Stimulated activated CD8-positive, alpha-beta memory T cell treated with anti-CD3 and anti-CD28 coated beads, Interleukin-7, amount 100 ng/mL, for 48 hours (primary cell): Measurements from ENCODE around the gene TTYH1.
"Not testable (repeated sequence)": the region's sequence is repeated elsewhere in the genome, so short reads cannot be mapped to it uniquely, and the experiment has no call there.

Source experiments
- DNase-seq, 2 donors: peaks; one replicate each; pipeline ENCODE4 v3.0.0-alpha.2; 2020; ENCODE audit warnings: low read depth in 1 of 2; ENCODE audit errors: extremely low read depth in 1 of 2

Gene TTYH1

DNA sequence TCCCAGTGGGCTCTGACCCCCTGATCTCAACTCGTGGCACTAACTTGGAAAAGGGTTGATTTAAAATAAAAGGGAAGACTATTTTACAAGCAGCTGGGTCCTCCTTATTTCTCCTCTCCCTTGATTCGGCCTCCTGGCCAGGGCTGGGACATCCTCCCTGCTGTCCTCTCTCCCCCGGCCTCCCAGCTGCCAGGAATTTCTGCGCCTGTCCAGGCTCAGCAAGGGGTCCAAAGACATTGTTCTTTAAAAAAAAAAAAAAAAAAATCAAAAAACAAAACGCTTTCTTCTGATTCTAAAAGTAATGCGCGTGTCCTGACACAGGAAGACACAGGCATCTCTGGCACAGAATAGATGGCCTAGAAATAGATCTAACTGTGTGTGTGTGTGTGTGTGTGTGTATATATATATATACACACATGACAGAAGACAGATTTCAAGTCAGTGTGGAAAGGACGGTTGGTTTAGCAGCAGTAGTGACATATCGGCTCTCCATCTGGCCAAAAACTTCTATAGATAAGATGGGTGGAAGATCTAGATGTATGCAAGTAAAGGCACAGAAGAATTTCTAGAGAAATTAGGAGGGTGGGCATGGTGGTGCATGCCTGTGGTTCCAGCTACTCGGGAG, 21.5 kb downstream of the TTYH1 start:
- no peak for DNase-seq

DNA sequence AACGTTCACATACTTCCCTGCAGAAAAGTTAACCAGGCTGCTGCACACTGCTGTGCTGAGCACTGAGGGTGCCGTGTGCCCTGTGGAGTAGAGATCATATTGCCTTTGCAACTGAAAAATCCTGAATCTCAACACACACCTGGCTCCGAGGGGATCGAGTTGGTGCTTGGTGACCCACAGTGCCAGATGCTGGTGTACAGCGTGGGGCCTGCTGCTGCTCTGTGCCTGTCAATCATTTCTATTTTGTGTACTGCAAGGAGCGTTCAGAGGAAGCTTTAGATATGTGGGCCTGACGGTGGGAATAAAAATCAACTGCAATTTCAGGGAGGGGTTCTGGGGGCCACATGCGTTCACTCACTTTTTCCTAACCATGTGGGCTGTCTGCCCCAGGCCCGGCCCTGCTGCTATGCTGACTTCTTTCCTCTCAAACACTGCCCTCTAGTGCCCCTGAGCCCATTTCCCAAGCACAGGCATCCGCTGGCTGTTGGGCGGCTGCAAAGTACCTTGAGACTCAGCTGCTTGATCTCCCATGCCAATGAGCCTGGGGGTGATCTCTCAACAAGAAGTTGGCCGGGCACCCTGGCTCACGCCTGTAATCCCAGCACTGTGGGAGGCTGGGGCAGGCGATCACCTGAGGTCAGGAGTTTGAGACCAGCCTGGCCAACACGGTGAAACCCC, 24.0 kb downstream of the TTYH1 start:
- DNase-seq = no peak

DNA sequence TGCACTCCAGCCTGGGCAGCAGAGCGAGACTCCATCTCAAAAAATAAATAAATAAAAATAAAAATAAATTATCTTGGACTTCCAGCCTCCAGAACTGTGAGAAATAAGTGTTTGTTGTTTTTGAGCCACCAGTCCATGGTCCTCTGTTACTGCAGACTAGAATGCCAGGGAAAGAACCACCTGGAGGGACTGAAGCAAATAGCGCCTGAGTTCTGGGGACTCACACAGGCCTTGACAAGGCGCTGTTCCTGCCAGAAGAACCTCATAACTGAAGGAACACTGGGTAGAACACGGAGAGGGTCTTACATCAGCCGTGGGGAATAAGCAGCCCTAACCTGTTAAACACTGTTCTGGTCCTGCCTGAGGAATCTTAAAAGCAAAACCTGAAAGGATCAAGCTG, 25.4 kb downstream of the TTYH1 start:
- DNase-seq = no peak

DNA sequence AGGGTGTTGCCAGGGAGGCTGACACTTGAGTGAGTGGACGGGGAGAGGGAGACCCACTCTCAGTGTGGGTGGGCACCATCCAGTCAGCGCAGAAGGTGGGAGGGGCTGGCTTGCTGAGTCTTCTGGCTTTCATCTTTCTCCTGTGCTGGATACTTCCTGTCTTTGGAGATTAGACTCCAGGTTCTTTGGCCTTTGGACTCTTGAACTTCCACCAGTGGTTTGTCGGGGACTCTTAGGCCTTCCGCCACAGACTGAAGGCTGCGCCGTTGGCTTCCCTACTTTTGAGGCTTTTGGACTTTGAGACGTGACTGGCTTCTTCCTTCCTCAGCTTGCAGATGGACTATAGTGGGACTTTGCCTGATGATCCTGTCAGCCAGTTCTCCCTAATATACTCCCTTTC, 29.5 kb downstream of the TTYH1 start:
- DNase-seq = no peak

DNA sequence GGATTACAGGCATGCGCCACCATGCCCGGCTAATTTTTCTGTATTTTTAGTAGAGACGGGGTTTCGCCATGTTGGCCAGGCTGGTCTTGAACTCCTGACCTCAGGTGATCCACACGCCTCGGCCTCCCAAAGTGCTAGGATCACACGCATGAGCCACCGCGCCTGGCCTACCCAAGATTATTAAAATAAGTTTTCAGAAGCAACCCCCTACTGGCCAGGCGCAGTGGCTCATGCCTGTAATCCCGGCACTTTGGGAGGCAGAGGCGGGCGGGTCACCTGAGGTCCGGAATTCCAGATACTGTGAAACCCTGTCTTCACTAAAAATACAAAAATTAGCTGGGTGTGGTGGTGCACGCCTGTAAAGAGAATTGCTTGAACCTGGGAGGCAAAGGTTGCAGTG, 31.1 kb downstream of the TTYH1 start:
- not testable (repeated sequence) for DNase-seq

DNA sequence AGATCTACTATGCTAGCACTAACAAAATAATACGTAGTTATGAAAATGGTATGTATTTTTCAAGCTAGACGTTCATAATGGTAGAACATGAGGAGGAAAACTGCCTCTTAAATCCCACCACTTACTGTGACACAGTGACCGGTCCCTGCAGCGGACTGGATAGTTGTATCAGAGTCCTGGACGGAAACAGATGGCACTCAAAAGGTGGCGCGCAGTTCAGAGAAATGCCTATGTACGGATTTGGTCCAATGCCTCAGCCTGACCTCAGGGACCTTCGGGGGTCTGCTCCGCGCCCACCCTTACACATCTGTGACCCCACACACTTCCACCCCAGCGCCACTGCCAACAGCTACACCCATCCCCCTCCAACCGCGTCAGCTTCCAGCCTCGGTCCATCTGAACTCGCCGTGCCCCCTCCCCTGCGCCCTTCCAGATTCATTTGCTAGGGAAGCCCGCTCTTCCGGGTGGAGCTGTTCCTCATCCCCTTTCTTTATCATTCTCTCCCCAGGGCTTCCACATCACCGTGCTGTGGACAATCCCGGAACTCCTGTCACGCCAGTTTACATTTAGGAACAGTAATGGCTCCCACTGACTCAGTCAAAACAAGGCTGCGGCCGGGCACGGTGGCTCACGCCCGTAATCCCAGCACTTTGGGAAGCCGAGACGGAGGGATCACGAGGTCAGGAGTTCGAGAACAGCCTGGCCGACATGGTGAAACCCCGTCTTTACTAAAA, 32.9 kb downstream of the TTYH1 start:
- DNase-seq = no peak

DNA sequence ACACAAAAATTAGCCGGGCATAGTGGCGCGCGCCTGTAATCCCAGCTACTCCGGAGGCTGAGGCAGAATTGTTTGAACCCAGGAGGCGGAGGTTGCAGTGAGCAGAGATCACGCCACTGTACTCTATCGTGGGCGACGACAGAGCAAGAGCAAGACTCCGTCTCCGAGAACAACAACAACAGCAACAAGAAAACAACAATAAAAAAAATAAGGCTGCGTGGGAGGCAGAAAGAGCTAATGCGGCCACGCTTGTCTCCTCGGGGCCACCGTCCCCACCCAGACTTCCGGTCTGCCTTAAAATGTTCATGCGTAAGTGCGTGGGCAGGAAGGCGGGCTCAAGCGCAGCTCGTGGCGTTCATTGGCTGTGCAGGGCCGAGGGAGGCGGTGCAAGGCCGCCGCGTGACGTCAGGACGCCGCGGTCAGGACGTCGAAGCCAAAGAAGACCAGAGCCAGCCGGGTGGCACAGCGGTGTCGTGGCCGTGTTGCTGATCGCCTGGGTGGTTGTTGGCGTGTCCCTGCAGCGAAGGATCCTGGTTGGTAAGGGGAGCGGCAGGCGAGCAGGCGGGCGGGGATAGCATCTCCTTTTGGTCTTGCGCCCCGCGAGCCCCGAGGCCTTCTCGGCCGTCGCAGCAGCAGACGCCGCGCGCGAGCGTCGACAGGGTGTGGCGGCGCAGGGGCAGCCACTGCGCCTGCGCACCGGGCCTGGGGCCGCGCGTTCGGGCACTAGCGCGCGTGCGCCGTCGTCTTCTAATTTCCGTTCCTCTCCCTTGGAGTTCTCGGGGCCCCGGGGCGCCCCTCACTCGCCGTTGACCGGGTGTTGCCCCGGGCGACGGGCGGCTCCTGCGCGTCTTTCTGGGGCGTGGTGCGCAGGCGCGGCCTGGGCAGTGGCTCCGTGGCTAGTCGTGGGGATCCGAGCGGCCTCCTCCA, 33.8 kb downstream of the TTYH1 start, which contains the start of gene LENG8:
LENG8 (plus strand) TSS at position 426 of the 927 bp plus-strand sequence. CDS start 2,146 bp downstream, outside the sequence.
- peak; percentile 95 for DNase-seq

DNA sequence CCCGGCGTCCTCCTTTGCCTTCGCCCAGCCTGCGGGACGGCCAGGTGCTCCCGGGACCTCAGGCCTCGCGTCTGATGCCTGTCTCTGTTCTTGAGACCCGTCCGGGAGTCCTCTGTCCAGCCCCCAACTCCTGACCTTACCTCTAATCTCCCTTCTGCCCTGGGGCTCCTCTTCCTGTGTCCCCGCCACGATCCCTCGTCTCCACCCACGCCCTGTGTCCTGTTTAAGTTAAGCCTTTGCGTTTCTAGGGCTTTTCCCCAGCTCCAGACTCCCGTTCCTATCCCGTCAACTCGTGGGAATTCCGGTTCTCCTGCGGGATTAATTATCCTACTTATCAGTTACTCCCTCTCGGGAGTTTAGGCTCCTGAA, 34.4 kb downstream of the TTYH1 start:
- no peak for DNase-seq

DNA sequence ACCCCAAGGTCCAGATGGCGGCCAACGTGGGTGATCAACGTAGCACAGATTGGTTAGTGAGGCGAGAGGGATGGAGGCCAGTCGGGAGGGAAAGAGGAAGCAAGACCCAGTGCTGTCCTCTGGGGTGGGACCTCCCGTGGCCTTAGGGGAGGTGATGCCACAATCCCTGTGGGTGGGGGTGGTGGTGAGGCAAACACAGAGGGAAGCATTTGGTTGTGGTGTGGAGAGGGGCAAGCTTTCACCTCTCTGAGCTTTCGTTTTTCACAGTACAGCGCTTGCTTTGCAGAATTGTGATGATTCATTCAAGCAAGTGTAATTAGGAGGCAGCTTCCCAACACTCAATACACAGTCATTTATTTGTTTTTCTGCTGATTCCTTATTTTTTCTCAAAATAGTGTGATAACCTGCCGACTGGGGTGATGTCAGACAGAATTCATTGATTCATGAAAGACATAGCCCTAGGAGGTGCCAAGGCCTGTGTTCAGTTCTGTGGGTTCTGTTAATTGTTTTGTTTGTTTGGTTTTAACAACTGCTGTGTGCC, 36.1 kb downstream of the TTYH1 start:
- no peak for DNase-seq

DNA sequence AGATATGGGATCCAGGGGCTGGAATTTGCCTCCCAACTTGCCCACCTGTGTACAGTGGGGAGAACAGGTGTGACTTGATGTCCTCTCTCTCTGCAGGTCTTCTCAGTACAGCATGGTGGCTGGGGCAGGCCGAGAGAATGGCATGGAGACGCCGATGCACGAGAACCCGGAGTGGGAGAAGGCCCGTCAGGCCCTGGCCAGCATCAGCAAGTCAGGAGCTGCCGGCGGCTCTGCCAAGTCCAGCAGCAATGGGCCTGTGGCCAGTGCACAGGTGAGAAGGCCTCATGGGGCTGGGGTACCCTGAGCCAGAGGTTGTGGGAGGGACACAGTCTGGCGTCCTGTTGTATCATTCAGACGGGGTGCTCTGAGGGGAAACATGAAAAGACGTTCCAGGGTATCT, 36.7 kb downstream of the TTYH1 start:
- DNase-seq = no peak

DNA sequence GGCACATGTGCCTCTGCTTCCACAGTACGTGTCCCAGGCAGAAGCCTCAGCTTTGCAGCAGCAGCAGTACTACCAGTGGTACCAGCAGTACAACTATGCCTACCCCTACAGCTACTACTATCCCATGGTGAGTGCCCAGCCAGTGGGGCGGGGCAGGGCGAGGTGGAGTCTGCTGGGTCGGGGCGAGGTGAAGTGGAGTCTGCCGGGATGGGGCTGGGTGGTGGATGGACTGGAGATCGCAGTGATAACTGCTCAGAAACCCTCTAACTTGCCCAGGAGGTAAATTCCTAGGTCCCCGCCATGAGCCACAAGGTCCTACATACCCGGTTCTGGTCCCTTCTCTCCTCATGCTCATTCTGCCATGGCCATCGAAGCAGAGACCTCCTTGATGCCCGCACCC, 37.4 kb downstream of the TTYH1 start:
- DNase-seq = no peak

DNA sequence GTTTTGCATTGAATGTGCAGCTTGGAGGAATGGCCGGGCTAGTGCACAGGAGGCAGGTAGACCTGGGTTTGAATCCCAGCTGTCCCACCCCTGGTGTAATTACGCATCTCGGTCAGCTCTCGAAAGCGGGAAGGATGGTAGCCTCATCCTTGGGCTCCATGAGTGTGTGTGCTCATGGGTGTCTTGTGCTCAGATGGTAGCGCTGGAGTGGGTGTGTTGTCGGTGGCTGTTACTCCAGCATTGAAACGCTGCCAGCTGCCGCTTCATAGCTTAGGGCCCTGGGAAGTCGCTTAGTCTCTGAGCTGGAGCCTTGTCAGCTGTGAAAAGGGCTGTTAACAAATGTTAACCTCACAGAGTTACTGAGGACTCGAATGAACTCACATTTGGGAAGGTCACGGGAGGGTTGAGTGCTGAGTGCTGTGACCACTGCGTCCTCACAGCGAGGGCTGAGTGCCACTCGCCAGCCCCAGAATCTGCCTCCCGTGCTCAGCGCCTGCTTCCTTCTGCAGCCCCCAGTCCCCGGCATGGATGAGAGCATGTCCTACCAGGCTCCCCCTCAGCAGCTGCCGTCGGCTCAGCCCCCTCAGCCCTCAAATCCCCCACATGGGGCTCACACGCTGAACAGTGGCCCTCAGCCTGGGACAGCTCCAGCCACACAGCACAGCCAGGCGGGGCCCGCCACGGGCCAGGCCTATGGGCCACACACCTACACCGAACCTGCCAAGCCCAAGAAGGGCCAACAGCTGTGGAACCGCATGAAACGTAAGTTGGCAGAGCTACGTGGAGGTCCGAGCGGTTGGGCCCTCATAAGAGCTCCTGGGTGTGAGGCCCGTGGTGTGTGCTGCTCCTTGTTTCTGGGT, 38.9 kb downstream of the TTYH1 start:
- no peak for DNase-seq

DNA sequence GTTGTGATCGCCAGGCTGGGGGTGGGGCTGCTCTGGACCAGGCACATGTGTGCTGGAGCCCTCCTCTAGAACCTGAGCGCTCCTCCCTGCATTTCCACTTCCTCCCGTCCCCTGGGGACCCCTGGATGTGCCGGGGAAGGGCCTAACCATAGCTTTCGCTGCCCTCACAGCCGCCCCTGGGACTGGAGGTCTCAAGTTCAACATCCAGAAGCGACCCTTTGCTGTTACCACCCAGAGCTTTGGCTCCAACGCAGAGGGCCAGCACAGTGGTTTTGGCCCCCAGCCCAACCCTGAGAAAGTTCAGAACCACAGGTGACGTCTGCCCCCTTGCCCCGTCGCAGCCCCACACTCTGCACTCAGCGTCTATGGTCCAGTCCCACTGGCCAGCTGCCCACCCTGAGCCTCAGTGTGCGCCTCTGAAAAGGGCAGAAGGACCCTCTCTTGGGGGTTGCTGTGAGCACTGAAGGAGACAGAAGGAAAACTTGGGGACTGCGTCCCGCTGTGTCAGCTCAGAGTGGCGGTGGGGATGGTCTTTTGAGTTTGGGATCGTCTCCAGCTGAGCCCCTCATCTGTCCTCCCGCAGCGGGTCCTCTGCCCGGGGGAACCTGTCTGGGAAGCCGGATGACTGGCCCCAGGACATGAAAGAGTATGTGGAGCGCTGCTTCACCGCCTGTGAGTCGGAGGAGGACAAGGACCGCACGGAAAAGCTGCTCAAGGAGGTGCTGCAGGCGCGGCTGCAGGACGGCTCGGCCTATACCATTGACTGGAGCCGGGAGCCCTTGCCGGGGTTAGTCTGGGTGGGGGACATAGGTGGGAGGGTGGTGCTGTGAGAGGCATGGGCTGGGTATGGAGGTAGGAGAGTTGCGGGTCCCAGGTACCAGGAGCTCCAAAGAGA, 39.8 kb downstream of the TTYH1 start:
- DNase-seq = no peak

DNA sequence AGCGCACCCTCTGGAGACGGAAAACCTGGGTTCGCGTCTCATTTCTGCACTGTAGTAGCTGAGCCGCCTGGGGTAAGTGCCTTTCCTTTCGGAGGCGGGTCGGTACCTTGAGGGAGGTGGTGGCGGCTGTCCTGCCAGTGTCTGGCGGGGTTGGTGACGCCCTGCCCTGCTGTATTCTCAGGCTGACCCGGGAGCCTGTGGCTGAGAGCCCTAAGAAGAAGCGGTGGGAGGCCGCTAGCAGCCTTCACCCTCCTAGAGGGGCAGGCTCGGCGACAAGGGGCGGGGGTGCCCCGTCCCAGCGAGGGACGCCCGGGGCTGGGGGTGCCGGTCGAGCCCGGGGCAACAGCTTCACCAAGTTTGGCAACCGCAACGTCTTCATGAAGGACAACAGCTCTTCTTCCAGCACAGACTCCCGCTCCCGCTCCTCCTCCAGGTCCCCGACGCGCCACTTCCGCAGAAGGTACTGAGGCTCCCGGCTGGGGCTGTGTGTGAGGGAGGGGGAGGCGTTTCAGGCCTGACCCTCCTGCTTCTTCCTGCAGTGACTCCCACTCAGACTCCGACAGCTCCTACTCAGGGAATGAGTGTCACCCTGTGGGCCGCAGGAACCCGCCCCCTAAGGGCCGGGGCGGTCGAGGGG, 40.6 kb downstream of the TTYH1 start:
- DNase-seq = no peak

DNA sequence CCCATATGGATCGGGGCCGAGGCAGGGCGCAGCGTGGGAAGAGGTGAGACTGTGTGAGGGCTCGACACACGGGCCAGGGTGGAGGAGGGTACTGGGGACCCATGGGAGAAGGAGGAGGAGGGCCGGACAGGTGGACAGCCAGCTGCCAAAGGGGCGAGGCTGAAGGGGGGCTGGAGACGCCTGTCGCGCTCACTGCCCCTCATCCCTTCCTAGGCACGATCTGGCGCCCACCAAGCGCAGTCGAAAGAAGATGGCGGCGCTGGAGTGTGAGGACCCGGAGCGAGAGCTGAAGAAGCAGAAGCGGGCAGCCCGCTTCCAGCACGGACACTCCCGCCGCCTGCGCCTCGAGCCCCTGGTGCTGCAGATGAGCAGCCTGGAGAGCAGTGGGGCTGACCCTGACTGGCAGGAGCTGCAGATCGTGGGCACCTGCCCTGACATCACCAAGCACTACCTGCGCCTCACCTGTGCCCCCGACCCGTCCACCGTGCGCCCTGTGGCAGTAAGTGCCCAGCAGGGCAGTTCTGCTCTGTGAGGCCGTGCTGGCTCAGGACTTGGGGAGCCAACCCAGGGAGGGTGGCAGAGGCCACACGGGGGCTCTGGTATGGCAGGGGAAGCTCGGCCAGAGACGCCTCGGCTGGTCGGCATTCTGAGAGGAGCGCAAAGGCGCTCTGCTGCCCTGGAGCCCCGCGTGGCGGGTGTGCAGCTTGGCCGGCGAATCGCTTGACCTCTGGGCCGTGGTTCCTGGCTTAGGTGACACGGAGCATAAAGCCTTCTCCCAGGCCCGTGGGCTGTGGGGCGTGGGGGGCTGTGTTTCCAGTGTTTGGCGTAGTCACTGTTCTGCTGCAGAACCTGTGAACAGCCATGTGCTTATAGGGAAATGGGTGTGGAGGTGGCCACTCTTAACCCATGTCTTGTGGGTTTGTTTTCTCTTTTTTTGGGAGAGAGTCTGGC, 41.4 kb downstream of the TTYH1 start:
- DNase-seq = no peak

DNA sequence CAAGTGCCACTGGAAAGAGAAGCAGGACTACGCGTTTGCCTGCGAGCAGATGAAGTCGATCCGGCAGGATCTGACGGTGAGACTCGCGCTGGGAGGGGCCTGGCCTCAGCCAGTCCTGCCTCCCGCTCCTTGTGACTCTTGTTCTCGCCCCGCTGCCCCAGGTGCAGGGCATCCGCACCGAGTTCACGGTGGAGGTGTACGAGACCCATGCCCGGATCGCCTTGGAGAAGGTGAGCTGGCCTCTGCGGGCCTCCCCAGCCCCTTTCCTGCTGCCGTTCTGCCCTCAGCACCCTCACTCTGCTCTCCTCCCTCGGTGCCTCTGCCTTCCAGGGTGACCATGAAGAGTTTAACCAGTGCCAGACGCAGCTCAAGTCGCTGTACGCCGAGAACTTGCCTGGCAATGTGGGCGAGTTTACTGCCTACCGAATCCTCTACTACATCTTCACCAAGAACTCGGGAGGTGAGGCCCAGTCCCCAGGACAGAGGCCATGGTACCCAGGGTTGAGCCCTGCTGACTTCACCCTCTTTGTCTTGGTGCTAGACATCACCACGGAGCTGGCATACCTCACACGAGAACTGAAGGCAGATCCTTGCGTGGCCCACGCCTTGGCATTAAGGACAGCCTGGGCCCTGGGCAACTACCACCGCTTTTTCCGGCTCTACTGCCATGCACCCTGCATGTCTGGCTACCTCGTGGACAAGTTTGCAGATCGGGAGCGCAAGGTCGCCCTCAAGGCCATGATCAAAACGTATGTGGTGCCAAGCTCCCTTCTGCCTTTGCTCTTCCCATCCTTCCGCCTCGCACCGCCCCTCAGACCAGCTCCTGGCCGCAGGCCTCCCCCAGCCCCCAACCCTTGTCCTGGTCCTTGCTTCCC, 42.7 kb downstream of the TTYH1 start:
- no peak for DNase-seq
